ENCODE data around the gene SYT8.

- TF ChIP-seq POLR2A (IDR thresholded peaks at IDR 0.05) (no peak), CTCF (IDR thresholded peaks at IDR 0.05) (no peak)
These were observed 8.3 kb downstream of the SYT8 start for GRCh38 chr11:1843098-1843473.

Measured in prostate gland (tissue), 2 donors.